ENCODE measurements around the gene HTRA1. TPM values are rescaled to one million over a fixed set of nuclear protein-coding genes. Genes with fewer than 3 reads are reported as not detected.
A peak's percentile ranks its signal among the peaks of the same experiment; 100 is the strongest.

The HTRA1 gene
- polyA plus RNA-seq, 1 of the 3 experiments (the other 2 are of a cell fraction) = 291 TPM

DNA sequence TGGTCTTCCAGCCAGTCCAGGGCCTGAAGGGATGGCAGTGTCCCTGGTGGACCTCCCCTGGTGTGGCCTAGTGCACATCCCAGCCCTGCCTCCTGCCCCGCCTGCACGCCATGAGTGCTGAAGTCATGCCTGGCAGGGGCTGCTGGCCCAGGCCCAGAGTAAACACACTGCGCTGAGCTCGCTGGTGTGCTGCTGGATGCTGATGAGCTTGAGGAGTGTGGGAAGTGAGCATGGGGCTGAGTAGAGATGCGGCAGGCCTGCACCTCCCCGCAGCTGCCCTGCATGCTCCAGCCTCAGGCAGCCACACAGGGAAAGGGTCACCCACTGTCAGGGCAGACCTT, 43.2 kb downstream of the HTRA1 start:
- no peaks in the 10 kb centered on the region for H3K27me3 ChIP-seq (ENCODE audit: insufficient read depth)
- peak overlapping the region; percentile 33; the same call in 1 of the 2 replicates for H3K4me2 ChIP-seq
- DNase-seq = peak; percentile 84
- ChIA-PET POLR2A (no interaction called here), CTCF (interaction anchor here (2.1 kb wide), 1 partner anchor 61 kb away, joined by 11 read pairs; no protein-coding TSS in a partner anchor)
- no peak overlapping the region for H3K4me3 ChIP-seq (ENCODE audit: low read depth in 2 of 2, low read length in 1 of 2)
- no peak overlapping the region for H3K9ac ChIP-seq
- no peaks in the 10 kb centered on the region for H3K9me3 ChIP-seq
- no peaks in the 10 kb centered on the region for H4K20me1 ChIP-seq (ENCODE audit: insufficient read depth)
- H3K36me3 ChIP-seq (replicated peaks in 1 of 2; ENCODE audit: control insufficient read depth in 1 of 2, insufficient read depth in 2 of 2, low read length in 1 of 2) = peaks cover 15 to 23% of the 10 kb centered on the region in 2 experiments
- no peaks in the 10 kb centered on the region for H3F3A ChIP-seq (replicated peaks; ENCODE audit: insufficient read depth)
- peaks cover 7 to 20% of the 10 kb centered on the region in 2 experiments; a peak in 3 of 4 replicates for H3K4me1 ChIP-seq (ENCODE audit: control insufficient read depth in 1 of 2, insufficient read depth in 2 of 2, low read depth in 1 of 2, low read length in 1 of 2)
- peaks cover 12% of the 10 kb centered on the region; the same call in 1 of the 2 replicates for H3K79me2 ChIP-seq (ENCODE audit: insufficient read depth)
- 13% methylated on average over 2 of the region's 6 CpGs for WGBS (ENCODE audit: low lambda C conversion rate)
- H3K9me2 ChIP-seq = no peaks in the 10 kb centered on the region
- H2AFZ ChIP-seq (ENCODE audit: low read depth) = no peak overlapping the region
- H3K27ac ChIP-seq (ENCODE audit: low read depth in 2 of 2, low read length in 1 of 2) = peak overlapping the region; percentile 44 to 74
- no peak for TF ChIP-seq MEF2A (IDR thresholded peaks at IDR 0.05; ENCODE audit: borderline replicate concordance, low read depth)
- no peak for TF ChIP-seq USF1 (IDR thresholded peaks at IDR 0.05; ENCODE audit: borderline replicate concordance, low read depth)
- TF ChIP-seq, protein P1, sequence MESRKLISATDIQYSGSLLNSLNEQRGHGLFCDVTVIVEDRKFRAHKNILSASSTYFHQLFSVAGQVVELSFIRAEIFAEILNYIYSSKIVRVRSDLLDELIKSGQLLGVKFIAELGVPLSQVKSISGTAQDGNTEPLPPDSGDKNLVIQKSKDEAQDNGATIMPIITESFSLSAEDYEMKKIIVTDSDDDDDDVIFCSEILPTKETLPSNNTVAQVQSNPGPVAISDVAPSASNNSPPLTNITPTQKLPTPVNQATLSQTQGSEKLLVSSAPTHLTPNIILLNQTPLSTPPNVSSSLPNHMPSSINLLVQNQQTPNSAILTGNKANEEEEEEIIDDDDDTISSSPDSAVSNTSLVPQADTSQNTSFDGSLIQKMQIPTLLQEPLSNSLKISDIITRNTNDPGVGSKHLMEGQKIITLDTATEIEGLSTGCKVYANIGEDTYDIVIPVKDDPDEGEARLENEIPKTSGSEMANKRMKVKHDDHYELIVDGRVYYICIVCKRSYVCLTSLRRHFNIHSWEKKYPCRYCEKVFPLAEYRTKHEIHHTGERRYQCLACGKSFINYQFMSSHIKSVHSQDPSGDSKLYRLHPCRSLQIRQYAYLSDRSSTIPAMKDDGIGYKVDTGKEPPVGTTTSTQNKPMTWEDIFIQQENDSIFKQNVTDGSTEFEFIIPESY (IDR thresholded peaks at IDR 0.05; ENCODE audit: borderline replicate concordance, low read depth) = no peak
- TF ChIP-seq RAD21 (IDR thresholded peaks at IDR 0.05; ENCODE audit: low read length) = no peak
- TF ChIP-seq POLR2AphosphoS5 (IDR thresholded peaks at IDR 0.05; ENCODE audit: low read depth, low read length) = peak; percentile 49; the same call in 1 of the 2 replicates
- no peak for TF ChIP-seq TAF1 (IDR thresholded peaks at IDR 0.05; ENCODE audit: borderline replicate concordance, low read depth, low read length)
- peak; percentile 26 to 53; a peak in 1 of 4 replicates for TF ChIP-seq EP300 (IDR thresholded peaks at IDR 0.05; ENCODE audit: borderline replicate concordance in 1 of 2, low read depth in 1 of 2, low read length in 1 of 2)
- TF ChIP-seq SMC3 (IDR thresholded peaks at IDR 0.05; ENCODE audit: low read depth, low read length) = no peak; the same call in 1 of the 2 replicates
- no peak for TF ChIP-seq YY1 (IDR thresholded peaks at IDR 0.05; ENCODE audit: low read depth)
- TF ChIP-seq RCOR1 (IDR thresholded peaks at IDR 0.05; ENCODE audit: low read length) = no peak
- no peak for TF ChIP-seq TEAD4 (IDR thresholded peaks at IDR 0.05; ENCODE audit: borderline replicate concordance, insufficient read depth)
- TF ChIP-seq CHD2 (IDR thresholded peaks at IDR 0.05; ENCODE audit: low read length, partially characterized antibody) = no peak
- TF ChIP-seq NFIC (IDR thresholded peaks at IDR 0.05; ENCODE audit: borderline replicate concordance) = peak; percentile 100
- TF ChIP-seq MAX (IDR thresholded peaks at IDR 0.05; ENCODE audit: low read depth) = peak; percentile 89
- TF ChIP-seq NRF1 (IDR thresholded peaks at IDR 0.05; ENCODE audit: low read depth, low read length) = no peak
- peak; percentile 59; the same call in 1 of the 2 replicates for TF ChIP-seq SIN3A (IDR thresholded peaks at IDR 0.05; ENCODE audit: borderline replicate concordance, low read depth, low read length)
- TF ChIP-seq EZH2phosphoT487 (IDR thresholded peaks at IDR 0.05; ENCODE audit: borderline replicate concordance, low read depth) = no peak
- no peak for TF ChIP-seq GATA2 (CRISPR knock-in tag; IDR thresholded peaks at IDR 0.05)
- TF ChIP-seq JUND (IDR thresholded peaks at IDR 0.05) = peak; percentile 38; the same call in 1 of the 2 replicates
- peak; percentile 79 for TF ChIP-seq TCF12 (IDR thresholded peaks at IDR 0.05)
- TF ChIP-seq IRF3 (IDR thresholded peaks at IDR 0.05; ENCODE audit: low read depth, low read length) = no peak
- 0 out of 2 replicates have a peak, but pooled peaks have one; percentile 32 for TF ChIP-seq REST (IDR thresholded peaks at IDR 0.05; ENCODE audit: low read depth, low read length)
- TF ChIP-seq MXI1 (IDR thresholded peaks at IDR 0.05; ENCODE audit: low read depth, low read length) = peak; percentile 59; the same call in 1 of the 2 replicates
- TF ChIP-seq, protein P2, sequence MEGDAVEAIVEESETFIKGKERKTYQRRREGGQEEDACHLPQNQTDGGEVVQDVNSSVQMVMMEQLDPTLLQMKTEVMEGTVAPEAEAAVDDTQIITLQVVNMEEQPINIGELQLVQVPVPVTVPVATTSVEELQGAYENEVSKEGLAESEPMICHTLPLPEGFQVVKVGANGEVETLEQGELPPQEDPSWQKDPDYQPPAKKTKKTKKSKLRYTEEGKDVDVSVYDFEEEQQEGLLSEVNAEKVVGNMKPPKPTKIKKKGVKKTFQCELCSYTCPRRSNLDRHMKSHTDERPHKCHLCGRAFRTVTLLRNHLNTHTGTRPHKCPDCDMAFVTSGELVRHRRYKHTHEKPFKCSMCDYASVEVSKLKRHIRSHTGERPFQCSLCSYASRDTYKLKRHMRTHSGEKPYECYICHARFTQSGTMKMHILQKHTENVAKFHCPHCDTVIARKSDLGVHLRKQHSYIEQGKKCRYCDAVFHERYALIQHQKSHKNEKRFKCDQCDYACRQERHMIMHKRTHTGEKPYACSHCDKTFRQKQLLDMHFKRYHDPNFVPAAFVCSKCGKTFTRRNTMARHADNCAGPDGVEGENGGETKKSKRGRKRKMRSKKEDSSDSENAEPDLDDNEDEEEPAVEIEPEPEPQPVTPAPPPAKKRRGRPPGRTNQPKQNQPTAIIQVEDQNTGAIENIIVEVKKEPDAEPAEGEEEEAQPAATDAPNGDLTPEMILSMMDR (IDR thresholded peaks at IDR 0.05) = no peak
- no peak for TF ChIP-seq GABPA (IDR thresholded peaks at IDR 0.05; ENCODE audit: low read depth)

Measured in SK-N-SH (cell line).